NCI-H2107 (cell line): Measurements from ENCODE around the gene EML5.
A peak's percentile ranks its signal among the peaks of the same experiment; 100 is the strongest.
"Not testable (repeated sequence)": the region's sequence is repeated elsewhere in the genome, so short reads cannot be mapped to it uniquely, and the experiment has no call there.

ENCODE experiments used
- DNase-seq: peaks from one replicate; lab custom pipeline; 2025; lab: John Stamatoyannopoulos, UW

Gene EML5

GRCh38 chr14:88802596-88802995 is 9.8 kb upstream of the EML5 start:
- no peak for DNase-seq

DNA sequence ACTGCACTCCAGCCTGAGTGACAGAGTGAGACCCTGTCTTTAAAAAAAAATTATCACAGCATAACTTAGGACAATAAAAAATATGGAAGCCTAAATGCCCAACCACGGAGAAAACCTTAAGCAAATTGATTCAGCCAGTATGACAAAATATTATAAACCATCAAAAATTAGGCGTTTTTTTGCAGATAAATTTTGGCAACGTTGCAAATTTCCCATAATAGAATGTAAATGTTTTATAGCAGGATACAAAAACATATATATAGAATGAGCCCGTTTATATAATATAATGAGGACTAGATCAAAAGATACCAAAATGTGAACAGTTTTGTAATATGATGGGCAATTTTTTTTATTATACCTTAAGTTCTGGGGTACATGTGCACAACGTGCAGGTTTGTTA is 6.8 kb upstream of the EML5 start:
- no peak for DNase-seq

GRCh38 chr14:88798156-88798555 is 5.4 kb upstream of the EML5 start:
- peak; percentile 56 for DNase-seq

GRCh38 chr14:88793259-88793625 is 489 bp upstream of the EML5 start:
- DNase-seq: no peak

- DNase-seq: peak; percentile 54
These were observed 902 bp downstream of the EML5 start for GRCh38 chr14:88791629-88792472.

GRCh38 chr14:88791252-88791621 is 1.5 kb downstream of the EML5 start:
- DNase-seq: no peak

GRCh38 chr14:88790501-88791251 is 2.1 kb downstream of the EML5 start:
- no peak for DNase-seq

DNA sequence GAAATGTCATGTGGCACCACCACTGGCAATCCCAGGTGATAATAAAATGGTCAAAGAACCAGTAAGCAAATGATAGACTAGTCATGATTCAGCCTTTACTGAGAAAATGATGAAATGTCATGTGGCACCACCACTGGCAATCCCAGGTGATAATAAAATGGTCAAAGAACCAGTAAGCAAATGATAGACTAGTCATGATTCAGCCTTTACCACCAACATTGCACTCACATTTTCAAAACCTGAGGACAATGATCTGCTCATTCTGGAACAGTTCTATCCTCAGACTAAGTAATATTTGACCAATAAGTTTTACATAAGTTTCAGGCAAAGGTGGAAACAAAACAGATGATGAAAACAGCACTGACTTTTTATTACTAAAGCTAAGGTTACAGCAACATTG is 3.2 kb downstream of the EML5 start:
- DNase-seq: not testable (repeated sequence)

DNA sequence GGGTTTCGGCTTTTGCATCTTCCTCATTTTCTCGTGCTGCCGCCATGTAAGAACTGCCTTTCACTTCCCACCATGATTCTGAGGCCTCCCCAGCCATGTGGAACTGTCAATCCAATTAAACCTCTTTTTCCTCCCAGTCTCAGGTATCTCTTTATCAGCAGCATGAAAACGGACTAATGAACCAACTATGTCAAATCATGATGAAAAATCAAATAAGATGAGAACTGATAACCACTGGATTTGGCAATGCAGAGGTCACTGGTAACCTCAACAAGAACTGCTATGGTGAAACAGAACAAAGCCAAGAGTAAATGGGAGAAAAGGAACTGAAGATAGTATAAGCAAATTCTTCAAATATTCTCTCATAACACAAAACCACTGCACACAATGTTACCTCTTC is 6.0 kb downstream of the EML5 start:
- no peak for DNase-seq

GRCh38 chr14:88785911-88786310 is 6.8 kb downstream of the EML5 start:
- no peak for DNase-seq

DNA sequence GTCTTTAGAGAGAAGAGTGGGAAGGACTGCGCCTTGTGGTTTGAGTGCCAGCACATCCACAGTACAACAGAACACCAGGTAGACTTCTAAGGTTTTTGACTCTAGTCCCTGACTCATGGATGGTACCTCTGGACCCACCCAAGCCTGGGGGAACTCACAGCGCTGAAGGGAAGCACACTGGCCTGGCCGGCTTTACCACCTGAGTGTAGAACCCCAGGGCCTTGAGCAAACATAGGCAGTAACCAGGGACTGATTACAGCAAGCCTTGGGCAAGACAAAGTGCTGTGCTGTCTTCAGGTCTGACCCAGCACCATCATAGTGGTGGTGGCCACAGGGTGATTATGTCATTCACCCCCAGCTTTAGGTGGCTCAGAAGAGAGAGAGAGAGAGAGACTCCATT is 17.2 kb downstream of the EML5 start:
- no peak for DNase-seq

DNA sequence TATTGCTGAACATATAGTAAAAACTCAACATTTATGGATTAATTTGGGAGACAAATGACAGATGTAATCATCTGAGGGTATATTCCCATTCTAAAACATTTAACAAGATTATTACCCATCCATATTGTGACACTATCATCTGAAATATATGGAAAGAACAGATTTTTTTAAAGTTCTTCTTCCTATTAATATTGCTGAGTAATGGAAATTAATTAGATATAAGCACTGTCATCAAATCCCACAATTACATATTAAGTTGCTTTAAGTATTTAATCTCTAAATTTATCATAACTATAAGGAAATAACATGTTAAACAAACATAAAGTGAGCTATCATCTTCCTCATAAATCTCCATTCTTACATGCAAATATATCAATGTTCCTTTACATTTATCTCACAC is 22.0 kb downstream of the EML5 start:
- no peak for DNase-seq

GRCh38 chr14:88765130-88765529 is 27.6 kb downstream of the EML5 start:
- DNase-seq: no peak

GRCh38 chr14:88753873-88754272 is 38.9 kb downstream of the EML5 start:
- DNase-seq: no peak

DNA sequence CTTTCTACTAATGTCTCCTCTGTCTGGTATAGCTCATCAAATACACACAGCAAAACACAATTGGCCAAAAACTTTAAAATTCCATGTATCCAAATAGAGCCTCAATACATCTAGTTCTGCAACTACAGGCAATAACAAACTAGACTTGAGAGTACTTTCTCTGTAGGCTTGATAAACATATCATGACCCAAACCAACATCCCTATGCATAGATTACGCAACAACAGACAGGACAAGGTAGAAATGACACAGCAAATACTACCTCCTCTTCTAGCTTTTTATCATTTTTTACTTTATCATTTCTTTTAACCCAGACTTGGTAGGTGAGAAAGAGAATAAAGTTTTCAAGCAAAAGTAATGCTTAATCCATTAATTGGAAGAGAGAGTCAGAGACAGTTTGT is 41.8 kb downstream of the EML5 start:
- DNase-seq: no peak

DNA sequence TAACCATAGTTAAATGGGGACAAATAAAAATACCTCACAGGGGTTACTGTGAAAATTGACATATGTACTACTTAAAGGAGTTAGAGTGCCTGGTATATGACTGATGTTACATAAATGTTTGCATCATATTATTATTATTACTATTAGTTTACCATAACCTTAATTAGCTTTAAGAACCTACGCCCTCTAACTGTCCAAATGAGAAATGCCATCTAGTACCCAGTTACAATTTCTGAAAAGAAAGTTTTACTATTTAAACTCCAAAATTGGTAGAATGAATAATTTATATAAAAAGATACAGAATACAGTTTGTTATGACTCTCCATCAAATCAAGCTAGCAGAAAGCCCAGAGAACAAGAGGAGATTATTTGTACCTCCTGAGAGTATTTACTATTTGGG is 42.3 kb downstream of the EML5 start:
- DNase-seq: no peak

GRCh38 chr14:88749139-88749538 is 43.6 kb downstream of the EML5 start:
- no peak for DNase-seq

GRCh38 chr14:88748288-88748687 is 44.5 kb downstream of the EML5 start:
- no peak for DNase-seq

GRCh38 chr14:88746052-88746451 is 46.7 kb downstream of the EML5 start:
- no peak for DNase-seq

DNA sequence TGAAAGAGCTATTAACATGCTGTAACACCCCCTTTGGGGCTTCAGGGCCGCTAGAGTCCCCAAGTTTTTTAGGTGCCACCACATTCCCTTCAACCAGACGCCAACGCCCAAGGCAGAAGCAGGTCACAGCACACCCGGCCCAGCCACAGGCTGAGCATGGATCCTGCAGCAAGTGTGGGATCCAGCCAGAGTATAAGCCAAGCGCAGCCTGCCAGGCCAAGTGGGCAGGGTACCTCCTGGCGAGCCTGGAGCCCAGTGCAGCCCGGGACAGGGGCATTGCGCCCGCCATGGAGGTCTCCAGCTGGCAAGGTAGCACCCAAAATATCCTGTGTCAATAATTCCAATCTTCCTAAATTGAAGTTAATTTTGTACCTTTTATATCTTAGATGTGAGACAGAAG is 55.5 kb downstream of the EML5 start:
- DNase-seq: no peak

DNA sequence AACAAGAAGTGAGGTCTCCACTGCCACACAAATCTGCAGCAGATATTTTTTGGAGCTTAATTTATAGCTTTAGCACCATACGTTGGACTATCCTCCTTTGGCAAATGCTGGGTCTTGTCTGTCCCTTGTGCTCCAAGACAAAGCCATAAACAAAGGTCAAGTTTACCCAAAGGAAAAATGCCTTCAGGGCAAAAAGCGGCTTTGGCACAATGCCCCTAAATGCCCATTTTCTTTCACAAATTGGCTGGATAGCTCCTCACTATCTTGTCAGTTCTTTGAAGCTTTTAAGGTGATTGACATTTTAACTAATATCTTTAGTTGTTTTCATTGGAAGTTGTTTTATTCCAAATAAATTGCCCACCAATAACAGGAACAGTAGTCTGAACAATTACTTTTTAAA is 59.6 kb downstream of the EML5 start:
- no peak for DNase-seq

DNA sequence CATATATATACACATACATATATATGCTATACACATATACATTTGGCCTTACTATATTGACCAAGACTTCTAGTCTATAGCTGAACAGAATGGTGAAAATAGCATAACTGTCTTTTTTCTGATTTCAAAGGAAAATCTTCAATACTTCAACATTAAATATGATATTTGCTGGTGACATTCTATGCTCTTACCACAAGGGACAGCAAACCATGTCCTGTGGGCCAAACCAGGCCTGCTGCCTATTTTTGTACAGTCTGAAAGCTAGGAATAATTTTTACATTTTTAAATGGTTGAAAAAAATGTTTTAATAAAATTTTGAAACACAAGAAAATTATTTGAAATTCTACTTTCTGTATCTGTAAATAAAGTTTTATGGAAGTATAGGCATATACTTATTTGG is 63.6 kb downstream of the EML5 start:
- DNase-seq: no peak

DNA sequence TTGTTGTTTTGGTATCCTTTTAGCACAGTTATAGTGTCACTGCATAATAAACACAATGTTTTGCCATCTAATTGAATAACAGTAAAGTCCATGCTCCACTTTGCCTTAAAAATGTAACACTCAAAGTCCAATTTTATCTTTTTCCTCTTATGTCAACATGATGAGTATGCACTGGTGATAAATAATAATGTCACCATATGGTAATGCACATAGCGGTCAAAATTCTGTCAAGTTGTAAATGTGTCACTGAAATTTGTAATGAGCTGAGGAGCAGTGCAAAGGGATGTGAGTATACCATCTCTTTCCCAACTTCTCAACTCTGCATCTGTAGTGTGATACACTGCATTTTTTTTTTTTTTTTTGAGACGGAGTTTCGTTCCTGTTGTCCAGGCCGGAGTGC is 65.7 kb downstream of the EML5 start:
- DNase-seq: no peak

- no peak for DNase-seq
These were observed 82.0 kb downstream of the EML5 start for GRCh38 chr14:88710709-88711108.
